ENCODE data around the gene GJA3. TPM values are rescaled to one million over a fixed set of nuclear protein-coding genes. Genes with fewer than 3 reads are reported as not detected.
A peak's percentile ranks its signal among the peaks of the same experiment; 100 is the strongest.

The GJA3 gene
- total RNA-seq, 1 donor from 2014 or later = 17.6 TPM

DNA sequence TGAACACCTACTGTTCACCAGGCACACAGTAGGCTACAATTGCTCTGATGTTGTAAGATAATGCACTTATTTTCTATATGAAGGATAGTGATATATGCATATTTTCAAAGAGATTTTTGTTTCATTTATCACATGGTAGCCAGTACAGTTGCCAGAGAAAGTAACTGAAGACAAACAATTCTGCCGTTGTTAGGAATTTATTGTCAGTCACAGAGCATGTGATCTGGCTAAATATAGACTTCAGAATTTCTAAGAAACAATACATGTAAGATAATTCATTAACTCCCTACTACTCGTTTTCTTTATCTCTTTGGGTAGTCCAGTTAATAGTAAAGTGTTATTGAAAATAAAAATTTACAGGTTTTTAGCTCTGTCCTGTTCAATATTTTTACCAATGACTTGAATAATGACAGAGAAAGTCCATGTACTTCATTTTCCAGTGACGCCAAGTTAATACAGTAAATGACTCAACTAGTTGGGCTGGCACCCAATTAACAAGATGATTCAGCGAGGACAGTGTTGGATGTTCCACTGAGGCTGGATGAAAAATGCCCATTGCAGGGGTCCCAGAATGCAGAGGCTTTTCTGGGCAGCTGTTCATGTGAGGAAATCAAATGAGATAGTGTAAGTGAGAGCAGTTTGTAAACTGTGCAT is 35.6 kb downstream of the GJA3 start:
- H3K27ac ChIP-seq (replicated peaks) = peak overlapping the region; percentile 97
- intact Hi-C loops (cut with micrococcal nuclease) = no loop called here

DNA sequence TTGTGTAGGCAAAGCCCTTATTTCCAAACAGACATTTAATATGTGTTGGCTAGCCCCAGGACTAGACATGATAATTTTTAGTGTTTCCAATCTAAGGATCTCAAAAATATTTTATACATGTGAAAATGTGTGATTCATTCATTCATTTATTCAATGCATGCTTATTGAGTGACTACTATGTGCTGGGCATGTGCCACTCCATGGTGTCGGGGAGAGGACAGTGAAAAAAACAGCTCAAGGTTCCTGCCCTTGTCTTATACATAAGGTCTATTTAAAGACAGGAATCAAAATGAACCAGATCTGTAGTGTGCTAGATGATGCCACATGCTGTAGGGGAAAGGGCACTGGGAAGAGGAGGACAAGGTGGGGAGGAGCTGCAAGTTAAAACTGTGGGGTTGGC is 36.5 kb downstream of the GJA3 start:
- no peak for DNase-seq
- Histone ChIP-seq H3K27me3 (ENCODE audit: low read depth) (peaks cover 37% of the 10 kb centered on the region), H3K9me3 (replicated peaks) (no peaks in the 10 kb centered on the region), H3K27ac (replicated peaks) (peak overlapping the region; percentile 97), H3K4me3 (no peak overlapping the region), H3K36me3 (no peaks in the 10 kb centered on the region), H3K4me1 (peaks cover 50% of the 10 kb centered on the region)
- intact Hi-C loops (cut with micrococcal nuclease) = no loop called here
- TF ChIP-seq, protein P1, sequence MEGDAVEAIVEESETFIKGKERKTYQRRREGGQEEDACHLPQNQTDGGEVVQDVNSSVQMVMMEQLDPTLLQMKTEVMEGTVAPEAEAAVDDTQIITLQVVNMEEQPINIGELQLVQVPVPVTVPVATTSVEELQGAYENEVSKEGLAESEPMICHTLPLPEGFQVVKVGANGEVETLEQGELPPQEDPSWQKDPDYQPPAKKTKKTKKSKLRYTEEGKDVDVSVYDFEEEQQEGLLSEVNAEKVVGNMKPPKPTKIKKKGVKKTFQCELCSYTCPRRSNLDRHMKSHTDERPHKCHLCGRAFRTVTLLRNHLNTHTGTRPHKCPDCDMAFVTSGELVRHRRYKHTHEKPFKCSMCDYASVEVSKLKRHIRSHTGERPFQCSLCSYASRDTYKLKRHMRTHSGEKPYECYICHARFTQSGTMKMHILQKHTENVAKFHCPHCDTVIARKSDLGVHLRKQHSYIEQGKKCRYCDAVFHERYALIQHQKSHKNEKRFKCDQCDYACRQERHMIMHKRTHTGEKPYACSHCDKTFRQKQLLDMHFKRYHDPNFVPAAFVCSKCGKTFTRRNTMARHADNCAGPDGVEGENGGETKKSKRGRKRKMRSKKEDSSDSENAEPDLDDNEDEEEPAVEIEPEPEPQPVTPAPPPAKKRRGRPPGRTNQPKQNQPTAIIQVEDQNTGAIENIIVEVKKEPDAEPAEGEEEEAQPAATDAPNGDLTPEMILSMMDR (IDR thresholded peaks at IDR 0.05; ENCODE audit: borderline replicate concordance) = no peak

More for the DNA sequence above, 35.6 kb downstream of the GJA3 start:
- Histone ChIP-seq H3K9me3 (replicated peaks) (no peaks in the 10 kb centered on the region), H3K4me1 (peaks cover 50% of the 10 kb centered on the region), H3K27me3 (ENCODE audit: low read depth) (peaks cover 45% of the 10 kb centered on the region), H3K36me3 (no peaks in the 10 kb centered on the region), H3K4me3 (no peak overlapping the region)
- DNase-seq = no peak
- TF ChIP-seq, protein P1 (IDR thresholded peaks at IDR 0.05; ENCODE audit: borderline replicate concordance) = no peak

DNA sequence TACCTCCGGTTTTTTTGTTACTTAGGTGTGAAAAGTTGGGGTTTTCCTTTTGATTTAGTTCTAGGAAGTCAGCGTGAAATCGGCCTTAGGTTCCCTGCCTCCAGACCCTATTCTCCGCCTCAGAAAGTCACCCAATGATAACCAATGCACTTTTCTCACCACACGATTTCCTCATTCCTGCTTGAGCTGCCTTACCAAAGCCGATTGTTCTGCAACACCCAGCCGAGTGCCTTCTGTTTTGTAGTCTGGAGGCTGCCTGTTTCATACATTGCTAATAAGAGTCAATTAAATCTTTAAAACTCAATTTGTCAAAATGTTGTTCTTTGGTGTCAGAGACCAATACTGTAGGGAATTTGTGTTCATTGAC is 39.7 kb downstream of the GJA3 start:
- Histone ChIP-seq H3K9me3 (replicated peaks) (no peaks in the 10 kb centered on the region), H3K4me1 (peaks cover 33% of the 10 kb centered on the region), H3K27ac (replicated peaks) (no peak overlapping the region), H3K4me3 (peak overlapping the region; percentile 30), H3K36me3 (no peaks in the 10 kb centered on the region), H3K27me3 (ENCODE audit: low read depth) (peaks cover 15% of the 10 kb centered on the region)
- DNase-seq = no peak
- intact Hi-C loops (cut with micrococcal nuclease) = no loop called here
- TF ChIP-seq, protein P1 (IDR thresholded peaks at IDR 0.05; ENCODE audit: borderline replicate concordance) = no peak

DNA sequence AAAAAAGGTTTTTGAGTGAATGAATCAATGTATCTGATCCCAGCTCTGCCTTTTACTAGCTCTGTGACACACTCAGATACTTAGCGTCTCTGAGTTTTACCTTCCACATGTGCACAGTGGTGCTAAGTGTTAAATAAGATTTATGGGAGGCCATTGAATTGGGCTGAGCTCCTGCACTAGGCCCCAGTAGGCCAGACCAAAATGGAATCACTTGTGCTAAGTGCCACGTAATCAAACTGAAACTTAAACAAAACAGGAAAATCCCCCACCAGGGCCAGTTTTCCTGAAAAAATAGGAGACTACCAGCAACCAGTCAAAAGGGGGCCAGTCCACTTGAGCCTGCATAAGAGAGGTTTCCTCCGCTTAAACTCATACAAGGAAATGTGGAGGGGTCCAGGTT is 40.9 kb downstream of the GJA3 start:
- TF ChIP-seq, protein P1 (IDR thresholded peaks at IDR 0.05; ENCODE audit: borderline replicate concordance) = no peak
- Histone ChIP-seq H3K27me3 (ENCODE audit: low read depth) (peaks cover 15% of the 10 kb centered on the region), H3K4me3 (no peak overlapping the region), H3K36me3 (no peaks in the 10 kb centered on the region), H3K27ac (replicated peaks) (no peak overlapping the region), H3K9me3 (replicated peaks) (no peaks in the 10 kb centered on the region), H3K4me1 (peaks cover 22% of the 10 kb centered on the region)
- no peak for DNase-seq
- intact Hi-C loops (cut with micrococcal nuclease) = no loop called here

DNA sequence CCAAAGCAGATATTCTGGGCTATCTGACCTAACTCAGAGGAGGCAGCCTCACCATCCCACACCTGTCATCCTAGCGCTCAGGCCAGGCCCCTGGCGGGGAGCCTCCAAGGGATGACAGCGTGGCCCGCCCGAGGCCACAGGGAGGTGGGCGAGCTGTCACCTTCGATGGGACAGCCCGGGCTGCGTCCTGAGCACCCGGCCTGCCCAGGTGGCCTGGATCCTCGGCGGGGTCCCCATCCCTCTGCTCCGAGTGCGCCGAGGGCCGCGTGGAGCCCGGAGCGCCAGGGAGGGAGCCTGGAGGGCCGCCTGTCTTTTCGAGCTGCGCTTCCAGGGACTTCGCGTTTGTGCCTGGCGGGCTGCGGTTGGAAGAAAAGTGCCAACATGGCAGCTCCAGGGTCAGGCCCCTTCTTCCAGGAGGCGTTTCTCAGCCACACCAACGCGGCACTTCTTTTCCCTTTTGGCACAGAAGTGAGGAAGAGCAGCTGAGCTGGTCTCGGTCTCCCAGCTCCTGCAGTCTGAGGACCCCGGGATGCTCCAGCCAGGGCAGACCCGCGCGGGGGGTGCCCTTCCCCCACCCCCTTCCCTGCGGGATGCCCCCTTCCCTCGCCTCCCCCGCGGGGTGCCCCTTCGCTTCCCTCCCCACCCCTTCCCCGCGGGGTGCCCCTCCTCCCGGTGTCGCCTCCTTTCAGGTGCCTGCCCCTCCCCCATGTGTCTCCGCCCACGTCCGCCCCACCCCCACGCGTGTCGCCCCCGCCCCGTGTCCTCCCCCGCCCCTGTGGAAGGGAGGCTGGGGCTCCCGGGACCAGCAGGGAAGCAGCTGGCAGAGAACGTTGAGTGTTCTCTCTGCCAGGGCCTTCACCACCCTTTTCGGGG is 42.3 kb downstream of the GJA3 start:
- intact Hi-C loops (cut with micrococcal nuclease) = no loop called here
- H3K27me3 ChIP-seq (ENCODE audit: low read depth) = peaks cover 12% of the 10 kb centered on the region
- H3K4me3 ChIP-seq = peak overlapping the region; percentile 78
- H3K27ac ChIP-seq (replicated peaks) = peak overlapping the region; percentile 91
- TF ChIP-seq, protein P1 (IDR thresholded peaks at IDR 0.05; ENCODE audit: borderline replicate concordance) = no peak
- no peaks in the 10 kb centered on the region for H3K9me3 ChIP-seq (replicated peaks)
- H3K36me3 ChIP-seq = no peaks in the 10 kb centered on the region
- peak; percentile 48 for DNase-seq
- H3K4me1 ChIP-seq = peaks cover 16% of the 10 kb centered on the region
